NB4 (cell line): Measurements from ENCODE around the gene XRCC5.

Source experiments
- CTCF ChIP-seq: IDR thresholded peaks from one replicate; pipeline ENCODE4 v1.5.1; 2012; ENCODE audit warnings: low read depth, low read length
- MAX ChIP-seq: IDR thresholded peaks from 2 replicates; pipeline ENCODE4 v1.6.1; 2011; ENCODE audit warnings: low read depth, low read length
- POLR2A ChIP-seq: IDR thresholded peaks from 2 replicates; pipeline ENCODE4 v1.6.1; 2011; ENCODE audit warnings: mild to moderate bottlenecking; ENCODE audit not compliant: insufficient read length; ENCODE audit errors: extremely low read depth

GRCh38 chr2:216217904-216218260, 108.7 kb downstream of the XRCC5 start:
- TF ChIP-seq CTCF = no peak
- TF ChIP-seq POLR2A = no peak
- TF ChIP-seq MAX = no peak
